Measurements from ENCODE around the gene SLC17A9.
"Not testable (repeated sequence)": the region's sequence is repeated elsewhere in the genome, so short reads cannot be mapped to it uniquely, and the experiment has no call there.

SLC17A9 gene

DNA sequence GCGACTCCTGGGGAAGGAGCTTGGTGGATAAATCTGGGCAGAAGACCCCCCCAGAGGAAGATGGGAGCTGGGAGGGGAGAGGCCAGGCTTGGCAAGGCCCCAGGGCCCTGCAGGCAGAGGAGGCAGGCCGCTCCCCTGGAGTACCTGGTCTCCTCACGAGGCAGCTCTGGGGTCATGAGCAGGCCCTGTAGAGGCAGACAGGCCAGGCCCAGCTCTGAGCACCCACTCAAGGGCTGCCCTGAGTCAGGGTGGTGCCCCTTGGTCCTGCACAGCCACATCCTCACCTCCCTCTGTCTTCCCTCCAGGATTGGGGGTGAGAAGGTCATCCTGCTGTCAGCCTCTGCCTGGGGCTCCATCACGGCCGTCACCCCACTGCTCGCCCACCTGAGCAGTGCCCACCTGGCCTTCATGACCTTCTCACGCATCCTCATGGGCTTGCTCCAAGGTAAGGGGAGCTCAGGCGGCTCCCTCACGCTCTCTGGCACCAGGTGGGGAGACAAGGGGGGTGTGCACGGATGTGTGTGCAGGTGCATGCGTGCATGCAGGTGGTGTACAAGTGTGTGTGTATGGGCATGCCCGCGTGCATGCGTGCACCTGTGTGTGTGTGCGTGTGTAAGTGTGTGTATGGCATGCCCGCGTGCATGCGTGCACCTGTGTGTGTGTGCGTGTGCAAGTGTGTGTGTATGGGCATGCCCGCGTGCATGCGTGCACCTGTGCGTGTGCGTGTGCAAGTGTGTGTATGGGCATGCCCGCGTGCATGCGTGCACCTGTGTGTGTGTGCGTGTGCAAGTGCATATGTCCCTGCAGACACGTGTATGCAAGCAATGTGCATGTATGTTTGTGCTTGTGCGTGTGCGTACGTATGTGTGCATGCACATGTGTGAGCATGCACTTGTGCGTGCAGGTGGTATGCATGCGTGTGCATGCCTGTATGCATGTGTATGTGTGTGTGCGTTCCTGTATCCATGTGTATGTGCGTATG is 4.9 kb downstream of the SLC17A9 start:
- no peak for DNase-seq

DNA sequence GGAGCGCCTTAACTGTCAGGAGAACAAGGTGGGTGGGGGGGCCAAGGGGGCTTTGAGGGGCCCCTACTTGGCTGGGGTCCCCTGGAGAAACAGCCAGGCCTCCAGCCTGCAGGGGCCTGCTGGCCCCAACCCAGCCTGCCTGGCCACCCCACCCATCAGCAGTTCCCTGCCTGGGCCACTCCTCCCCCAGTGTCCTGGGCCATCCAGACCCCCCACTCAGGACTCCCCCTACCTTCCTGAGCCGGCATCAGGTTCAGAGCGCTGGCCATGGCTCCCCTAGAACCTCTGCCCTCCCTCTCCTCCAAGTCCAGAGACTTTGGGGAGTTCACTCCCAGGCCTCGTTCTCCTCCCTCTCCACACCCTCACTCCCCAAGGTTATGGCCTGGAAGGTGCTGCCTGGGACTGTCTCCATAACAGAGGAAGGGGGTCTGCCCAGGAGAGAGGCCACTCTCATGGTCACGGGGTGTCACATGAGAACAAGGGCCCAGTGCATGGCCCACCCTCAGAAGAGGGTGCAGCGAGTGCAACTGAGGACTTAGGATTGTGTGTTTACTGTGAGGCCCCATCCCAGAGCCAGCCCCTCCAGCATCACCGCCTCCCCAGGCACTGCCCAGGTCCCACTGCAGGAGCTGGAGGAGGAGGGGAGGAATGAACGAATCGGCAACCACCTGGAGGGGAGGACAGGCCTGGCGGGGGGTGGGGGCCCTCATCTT is 6.0 kb downstream of the SLC17A9 start:
- no peak for DNase-seq

- no peak for DNase-seq
Observed at GRCh38 chr20:62959101-62959971, 6.8 kb downstream of the SLC17A9 start.

DNA sequence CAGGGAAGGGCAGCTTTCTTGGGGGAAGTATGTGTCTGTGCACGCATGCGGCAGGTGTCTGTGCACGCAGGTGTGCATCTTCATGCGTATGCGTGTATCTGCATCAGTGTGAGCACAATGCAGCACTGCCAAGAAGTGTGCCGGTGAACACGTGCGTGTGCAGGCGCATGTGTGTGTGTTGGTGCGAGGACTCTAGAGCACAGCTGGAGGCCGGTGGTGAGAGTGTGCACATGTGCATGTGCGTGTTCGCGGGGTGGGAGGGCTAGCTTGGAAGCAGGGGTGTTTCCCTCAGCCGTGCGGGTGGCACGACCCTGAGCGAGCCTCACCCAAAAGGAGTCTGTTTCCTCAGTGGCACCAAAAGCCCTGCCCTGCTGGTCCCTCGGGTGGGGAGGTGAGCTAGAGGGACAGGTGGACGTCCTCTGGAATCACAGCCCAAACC is 7.5 kb downstream of the SLC17A9 start:
- DNase-seq: no peak

DNA sequence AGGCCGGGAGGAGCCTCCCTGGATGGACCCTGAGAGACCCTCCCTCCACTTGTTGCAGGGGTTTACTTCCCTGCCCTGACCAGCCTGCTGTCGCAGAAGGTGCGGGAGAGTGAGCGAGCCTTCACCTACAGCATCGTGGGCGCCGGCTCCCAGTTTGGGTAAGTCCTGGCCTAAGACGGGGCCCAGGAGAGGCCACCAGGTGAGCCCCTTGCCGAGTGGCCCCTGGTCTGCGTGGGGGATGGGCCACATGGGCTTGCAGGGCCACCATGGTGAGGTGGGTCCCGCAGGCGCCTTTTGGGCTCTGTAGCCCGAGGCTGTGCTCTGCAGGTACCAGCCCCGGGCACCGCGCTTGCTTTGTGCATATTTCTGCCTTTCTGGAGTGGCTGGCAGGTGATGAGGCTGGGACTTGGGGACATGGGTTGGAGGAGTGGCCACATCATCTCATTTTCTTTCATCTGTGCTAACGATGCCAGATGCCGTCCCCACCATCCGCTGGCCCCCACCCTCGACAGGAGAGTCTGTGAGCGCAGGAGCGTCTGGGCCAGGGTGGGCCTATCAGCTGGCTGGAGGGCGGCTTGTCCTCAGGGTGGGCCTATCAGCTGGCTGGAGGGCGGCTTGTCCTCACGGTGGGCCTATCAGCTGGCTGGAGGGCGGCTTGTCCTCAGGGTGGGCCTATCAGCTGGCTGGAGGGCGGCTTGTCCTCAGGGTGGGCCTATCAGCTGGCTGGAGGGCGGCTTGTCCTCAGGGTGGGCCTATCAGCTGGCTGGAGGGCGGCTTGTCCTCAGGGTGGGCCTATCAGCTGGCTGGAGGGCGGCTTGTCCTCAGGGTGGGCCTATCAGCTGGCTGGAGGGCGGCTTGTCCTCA is 8.2 kb downstream of the SLC17A9 start:
- DNase-seq: not testable (repeated sequence)

DNA sequence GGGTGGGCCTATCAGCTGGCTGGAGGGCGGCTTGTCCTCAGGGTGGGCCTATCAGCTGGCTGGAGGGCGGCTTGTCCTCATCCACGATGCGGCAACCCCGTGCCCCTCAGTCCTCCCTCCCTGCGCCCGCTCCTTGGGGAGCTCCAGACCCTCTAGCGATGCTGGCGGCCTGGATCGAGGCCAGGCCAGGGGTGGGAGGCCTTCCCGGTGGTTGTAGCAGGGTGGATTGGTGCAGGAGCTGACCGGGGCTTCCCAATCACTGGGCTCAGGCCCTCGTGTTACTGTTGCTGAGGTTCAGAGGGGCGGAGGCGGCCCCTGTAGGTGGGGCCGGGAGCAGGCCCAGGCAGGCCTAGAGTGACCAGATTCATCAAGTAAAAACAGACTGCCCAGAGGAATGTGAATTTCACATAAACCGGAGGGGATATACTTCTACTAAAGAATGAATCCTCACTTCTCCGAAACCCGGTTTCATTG is 8.8 kb downstream of the SLC17A9 start:
- no peak for DNase-seq

GRCh38 chr20:62961799-62962198 is 9.3 kb downstream of the SLC17A9 start:
- no peak for DNase-seq

GRCh38 chr20:62962221-62962879 is 9.8 kb downstream of the SLC17A9 start:
- DNase-seq: no peak

- DNase-seq: no peak
Observed at GRCh38 chr20:62962891-62963613, 10.5 kb downstream of the SLC17A9 start.

- no peak for DNase-seq
Observed at GRCh38 chr20:62963614-62964397, 11.3 kb downstream of the SLC17A9 start.

DNA sequence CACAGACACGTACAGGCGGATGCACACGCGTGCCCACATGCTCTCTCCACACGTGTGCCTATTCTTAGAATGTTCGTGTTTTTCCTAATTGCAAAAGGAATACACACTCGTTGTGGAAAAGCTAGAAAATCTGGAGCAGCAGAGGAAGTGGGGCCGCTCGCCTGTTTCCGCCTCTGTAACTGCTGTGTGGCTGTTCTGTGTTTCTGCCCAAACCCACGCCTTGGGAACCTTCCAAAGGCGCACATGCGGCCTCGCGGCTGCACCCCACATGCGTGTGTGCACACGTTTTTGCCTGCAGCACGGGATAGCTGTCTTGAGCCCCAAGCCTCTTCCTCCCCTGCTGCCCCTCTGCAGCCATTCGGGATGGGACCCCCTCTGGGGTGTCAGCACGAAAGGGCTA is 12.2 kb downstream of the SLC17A9 start:
- no peak for DNase-seq

DNA sequence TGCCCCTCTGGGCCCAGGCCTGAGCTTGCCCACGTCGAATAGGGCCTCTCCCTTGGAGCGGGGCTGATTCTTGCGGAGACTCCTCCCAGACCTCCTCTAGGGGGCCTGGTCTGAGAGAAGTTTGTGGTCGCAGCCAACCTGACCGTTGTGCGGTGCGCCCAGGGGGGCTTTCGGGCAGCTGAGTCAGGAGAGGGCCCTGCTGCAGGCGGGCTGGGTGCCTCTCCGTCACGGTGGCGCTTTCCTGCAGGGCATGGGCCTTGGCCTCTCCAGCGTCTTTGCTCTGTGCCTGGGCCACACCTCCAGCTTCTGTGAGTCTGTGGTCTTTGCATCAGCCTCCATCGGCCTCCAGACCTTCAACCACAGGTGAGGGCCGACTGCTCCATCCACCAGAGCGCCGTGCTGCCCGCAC is 12.9 kb downstream of the SLC17A9 start:
- no peak for DNase-seq

- no peak for DNase-seq
Observed at GRCh38 chr20:62966212-62967148, 14.0 kb downstream of the SLC17A9 start.

DNA sequence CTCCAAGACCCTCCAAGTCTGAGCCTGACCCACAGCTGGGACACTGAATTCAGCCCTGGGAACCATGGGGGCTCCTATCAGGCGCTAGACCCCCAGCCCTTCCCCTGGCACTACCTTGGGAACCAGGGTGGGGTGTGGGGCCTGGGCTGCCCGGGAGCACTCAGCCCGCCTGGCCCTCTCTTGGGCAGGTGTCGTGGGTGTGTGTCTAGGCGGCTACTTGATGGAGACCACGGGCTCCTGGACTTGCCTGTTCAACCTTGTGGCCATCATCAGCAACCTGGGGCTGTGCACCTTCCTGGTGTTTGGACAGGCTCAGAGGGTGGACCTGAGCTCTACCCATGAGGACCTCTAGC is 14.6 kb downstream of the SLC17A9 start:
- no peak for DNase-seq

DNA sequence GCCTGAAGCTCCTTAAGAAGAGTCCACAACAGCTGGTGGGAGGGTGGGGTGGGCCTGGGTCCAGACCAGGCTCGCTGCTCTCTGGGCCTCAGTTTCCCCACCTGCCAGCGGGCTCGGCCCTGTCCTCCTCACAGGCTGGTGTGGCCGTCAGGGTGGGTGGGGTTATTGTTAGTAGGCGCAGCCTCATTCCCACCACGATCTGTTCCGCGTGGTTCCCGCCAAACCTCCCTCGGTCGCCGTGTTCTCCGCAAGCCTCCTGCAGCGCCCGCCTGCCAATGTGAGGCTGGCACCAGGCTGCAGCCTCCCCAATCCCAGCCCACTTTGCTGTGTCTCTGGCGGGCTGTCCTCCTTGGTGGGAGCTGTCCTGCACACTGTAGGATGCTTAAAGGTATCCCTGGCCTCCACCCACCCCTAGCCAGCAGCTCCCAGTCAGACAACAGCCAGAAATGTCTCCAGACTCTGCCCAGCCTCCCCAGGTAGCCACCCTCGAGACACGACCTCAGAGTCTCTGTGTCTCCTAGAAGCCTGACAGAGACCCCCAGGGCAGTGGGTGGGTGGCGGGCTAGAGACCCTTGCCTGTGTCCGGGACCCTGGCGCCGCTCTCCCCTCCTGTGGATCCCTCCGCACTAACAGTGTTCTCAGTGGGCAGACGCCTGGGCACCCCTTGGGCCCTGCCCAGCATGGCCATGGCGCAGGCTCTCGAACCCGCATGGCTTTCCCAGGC is 15.3 kb downstream of the SLC17A9 start:
- no peak for DNase-seq

DNA sequence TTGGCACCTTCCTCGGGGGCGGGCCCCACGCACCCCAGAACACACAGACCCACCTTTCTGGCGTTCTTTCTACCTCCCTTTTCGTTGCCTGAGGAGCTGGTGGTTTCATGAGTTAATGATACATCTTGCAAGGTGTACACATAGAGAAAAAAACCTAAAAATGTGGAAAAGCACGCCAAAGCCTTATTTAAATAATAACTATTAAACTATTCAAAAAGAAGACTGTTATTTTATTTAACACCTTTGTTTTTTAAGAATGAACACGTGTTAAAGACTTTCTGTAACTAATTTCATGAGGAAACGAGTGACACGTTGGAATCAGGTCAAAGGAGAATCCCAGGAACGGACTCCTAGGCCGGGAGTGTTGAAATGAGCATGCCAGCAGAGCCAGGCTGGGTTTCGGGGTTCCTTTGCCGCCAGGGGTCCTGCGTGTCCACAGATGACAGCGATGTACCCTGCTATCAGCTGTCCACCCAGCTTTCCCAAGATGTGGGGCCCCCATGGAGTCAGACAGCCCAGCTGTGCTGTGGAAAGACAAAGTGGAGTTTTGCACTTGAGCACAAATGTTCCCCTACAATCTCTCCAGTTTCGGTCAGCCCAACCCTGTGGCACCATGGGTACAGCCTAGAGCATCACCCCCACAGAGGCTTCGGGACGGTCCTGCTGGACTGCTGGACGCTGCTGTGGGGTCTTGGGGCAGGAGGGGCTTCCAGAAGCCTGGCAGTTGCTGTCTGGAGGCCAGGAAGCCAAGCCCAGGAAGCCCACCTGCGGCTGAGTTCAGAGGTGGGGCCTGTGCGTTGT is 16.1 kb downstream of the SLC17A9 start:
- DNase-seq: no peak

- no peak for DNase-seq
Observed at GRCh38 chr20:62969179-62969760, 16.8 kb downstream of the SLC17A9 start.

All from OCI-M1 (cell line).